ENCODE results near the gene PARD3. TPM values are rescaled to one million over a fixed set of nuclear protein-coding genes. Genes with fewer than 3 reads are reported as not detected.

Gene PARD3
- total RNA-seq, 1 donor from 2014 or later, result 58.7 TPM

DNA sequence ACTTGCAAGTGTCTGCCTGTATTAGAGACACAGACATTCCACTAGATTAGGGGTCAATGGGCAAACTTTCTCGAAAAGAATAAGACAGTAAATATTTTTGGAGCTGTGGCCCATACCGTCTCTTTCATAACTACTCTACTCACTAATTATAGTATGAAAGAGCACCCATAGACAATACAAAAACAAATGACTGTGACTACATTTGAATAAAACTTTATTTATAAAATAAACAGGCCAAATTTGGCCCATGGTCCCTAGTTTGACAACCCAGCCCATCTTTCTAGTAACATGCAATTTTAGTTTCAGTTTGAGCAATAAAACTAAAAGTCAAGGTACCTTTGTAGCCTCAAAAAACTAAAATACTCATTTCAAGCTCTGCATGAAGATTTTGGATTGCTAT is 294.6 kb downstream of the PARD3 start:
- H3K36me3 Mint-ChIP-seq, result peaks cover 26% of the 10 kb centered on the region
- peaks cover 8% of the 10 kb centered on the region for H3K4me1 Mint-ChIP-seq
- H3K4me3 Mint-ChIP-seq, result no peak overlapping the region
- no peaks in the 10 kb centered on the region for H4K20me1 ChIP-seq (ENCODE audit: low read depth)
- H3K27ac ChIP-seq, result no peak overlapping the region
- TF ChIP-seq EZH2phosphoT487 (IDR thresholded peaks at IDR 0.05) (no peak), EZH2 (IDR thresholded peaks at IDR 0.05) (no peak)
- TF ChIP-seq, protein P1, sequence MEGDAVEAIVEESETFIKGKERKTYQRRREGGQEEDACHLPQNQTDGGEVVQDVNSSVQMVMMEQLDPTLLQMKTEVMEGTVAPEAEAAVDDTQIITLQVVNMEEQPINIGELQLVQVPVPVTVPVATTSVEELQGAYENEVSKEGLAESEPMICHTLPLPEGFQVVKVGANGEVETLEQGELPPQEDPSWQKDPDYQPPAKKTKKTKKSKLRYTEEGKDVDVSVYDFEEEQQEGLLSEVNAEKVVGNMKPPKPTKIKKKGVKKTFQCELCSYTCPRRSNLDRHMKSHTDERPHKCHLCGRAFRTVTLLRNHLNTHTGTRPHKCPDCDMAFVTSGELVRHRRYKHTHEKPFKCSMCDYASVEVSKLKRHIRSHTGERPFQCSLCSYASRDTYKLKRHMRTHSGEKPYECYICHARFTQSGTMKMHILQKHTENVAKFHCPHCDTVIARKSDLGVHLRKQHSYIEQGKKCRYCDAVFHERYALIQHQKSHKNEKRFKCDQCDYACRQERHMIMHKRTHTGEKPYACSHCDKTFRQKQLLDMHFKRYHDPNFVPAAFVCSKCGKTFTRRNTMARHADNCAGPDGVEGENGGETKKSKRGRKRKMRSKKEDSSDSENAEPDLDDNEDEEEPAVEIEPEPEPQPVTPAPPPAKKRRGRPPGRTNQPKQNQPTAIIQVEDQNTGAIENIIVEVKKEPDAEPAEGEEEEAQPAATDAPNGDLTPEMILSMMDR (IDR thresholded peaks at IDR 0.05), result no peak
- H3K4me2 ChIP-seq, result no peak overlapping the region
- H3K27me3 ChIP-seq, result no peaks in the 10 kb centered on the region
- no peak overlapping the region for H3K27ac Mint-ChIP-seq
- H2AFZ ChIP-seq (replicated peaks), result no peak overlapping the region
- no peaks in the 10 kb centered on the region for H3K27me3 Mint-ChIP-seq (ENCODE audit: insufficient read depth, low read depth)
- no peaks in the 10 kb centered on the region for H3F3A ChIP-seq (ENCODE audit: low read depth)
- H3K4me1 ChIP-seq, result no peaks in the 10 kb centered on the region
- peaks cover 61% of the 10 kb centered on the region for H3K79me2 ChIP-seq (ENCODE audit: low read depth)
- no peak for DNase-seq (ENCODE audit: low spot score)
- H3K9me3 ChIP-seq (ENCODE audit: low read depth), result no peaks in the 10 kb centered on the region
- peaks cover 22% of the 10 kb centered on the region for H3K9me3 Mint-ChIP-seq
- no peaks in the 10 kb centered on the region for H3K36me3 ChIP-seq
- no peak overlapping the region for H3K4me3 ChIP-seq
- H3K9ac ChIP-seq, result no peak overlapping the region

DNA sequence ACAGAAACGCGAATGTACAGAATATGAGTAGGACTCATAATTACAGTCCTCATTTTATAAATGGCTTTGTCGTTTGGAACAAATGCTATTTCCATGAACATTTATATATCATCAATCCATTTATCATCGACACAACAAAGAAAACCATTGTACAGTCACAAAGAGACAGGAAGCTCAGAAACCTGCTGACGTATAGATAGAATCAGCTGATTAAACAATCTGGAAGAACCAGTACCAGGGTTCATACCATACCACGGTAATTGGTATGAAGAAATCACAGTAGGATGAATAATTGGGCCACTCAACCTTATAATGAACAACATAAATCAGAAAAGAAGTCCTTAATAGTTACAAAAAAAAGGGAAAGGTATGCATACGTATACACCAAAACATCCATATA is 295.0 kb downstream of the PARD3 start:
- H3K4me2 ChIP-seq, result no peak overlapping the region
- H2AFZ ChIP-seq (replicated peaks), result no peak overlapping the region
- H3K27me3 ChIP-seq, result no peaks in the 10 kb centered on the region
- no peak overlapping the region for H3K4me3 Mint-ChIP-seq
- no peaks in the 10 kb centered on the region for H3F3A ChIP-seq (ENCODE audit: low read depth)
- peaks cover 57% of the 10 kb centered on the region for H3K79me2 ChIP-seq (ENCODE audit: low read depth)
- TF ChIP-seq EZH2 (IDR thresholded peaks at IDR 0.05) (no peak), EZH2phosphoT487 (IDR thresholded peaks at IDR 0.05) (no peak)
- TF ChIP-seq, protein P1 (IDR thresholded peaks at IDR 0.05), result no peak
- H3K4me1 Mint-ChIP-seq, result peaks cover 8% of the 10 kb centered on the region
- peaks cover 22% of the 10 kb centered on the region for H3K9me3 Mint-ChIP-seq
- no peaks in the 10 kb centered on the region for H3K9me3 ChIP-seq (ENCODE audit: low read depth)
- DNase-seq (ENCODE audit: low spot score), result no peak
- H3K9ac ChIP-seq, result no peak overlapping the region
- no peaks in the 10 kb centered on the region for H3K27me3 Mint-ChIP-seq (ENCODE audit: insufficient read depth, low read depth)
- H4K20me1 ChIP-seq (ENCODE audit: low read depth), result no peaks in the 10 kb centered on the region
- no peak overlapping the region for H3K27ac Mint-ChIP-seq
- H3K36me3 Mint-ChIP-seq, result peaks cover 29% of the 10 kb centered on the region
- H3K36me3 ChIP-seq, result no peaks in the 10 kb centered on the region
- no peak overlapping the region for H3K27ac ChIP-seq
- no peak overlapping the region for H3K4me3 ChIP-seq
- no peaks in the 10 kb centered on the region for H3K4me1 ChIP-seq

DNA sequence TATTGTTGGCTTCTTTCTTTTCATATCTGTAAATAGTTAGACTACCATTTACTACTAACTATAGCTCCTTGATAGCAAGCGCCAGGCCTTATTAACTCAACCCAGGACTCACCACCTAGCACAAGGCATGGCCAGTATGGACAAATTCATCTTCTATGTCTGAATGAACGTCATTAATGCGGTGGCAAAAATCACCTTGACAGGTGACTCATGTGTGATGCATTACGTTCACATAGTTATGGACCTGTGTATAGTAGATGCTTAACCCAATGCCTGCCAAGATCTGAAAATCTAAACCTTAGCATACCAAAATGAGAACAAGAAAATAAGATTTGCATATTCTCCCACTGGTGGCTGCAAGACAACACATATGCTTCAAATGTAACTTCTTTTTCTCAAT is 300.8 kb downstream of the PARD3 start:
- H3K9ac ChIP-seq, result no peak overlapping the region
- no peaks in the 10 kb centered on the region for H3K27me3 Mint-ChIP-seq (ENCODE audit: insufficient read depth, low read depth)
- H3K4me3 Mint-ChIP-seq, result no peak overlapping the region
- no peak overlapping the region for H3K4me2 ChIP-seq
- DNase-seq (ENCODE audit: low spot score), result no peak
- H3K4me3 ChIP-seq, result no peak overlapping the region
- H3K27ac ChIP-seq, result no peak overlapping the region
- peaks cover 12% of the 10 kb centered on the region for H3K79me2 ChIP-seq (ENCODE audit: low read depth)
- no peaks in the 10 kb centered on the region for H3K9me3 ChIP-seq (ENCODE audit: low read depth)
- H3K36me3 Mint-ChIP-seq, result peaks cover 38% of the 10 kb centered on the region
- H3K4me1 ChIP-seq, result no peaks in the 10 kb centered on the region
- H3F3A ChIP-seq (ENCODE audit: low read depth), result no peaks in the 10 kb centered on the region
- H3K27ac Mint-ChIP-seq, result no peak overlapping the region
- TF ChIP-seq, protein P1 (IDR thresholded peaks at IDR 0.05), result no peak
- TF ChIP-seq EZH2 (IDR thresholded peaks at IDR 0.05) (no peak), EZH2phosphoT487 (IDR thresholded peaks at IDR 0.05) (no peak)
- no peaks in the 10 kb centered on the region for H4K20me1 ChIP-seq (ENCODE audit: low read depth)
- no peak overlapping the region for H2AFZ ChIP-seq (replicated peaks)
- H3K9me3 Mint-ChIP-seq, result peaks cover 8% of the 10 kb centered on the region
- peaks cover 4% of the 10 kb centered on the region for H3K4me1 Mint-ChIP-seq
- H3K27me3 ChIP-seq, result no peaks in the 10 kb centered on the region
- H3K36me3 ChIP-seq, result no peaks in the 10 kb centered on the region

Data from neural progenitor cell (in vitro differentiated cells).